Measurements from ENCODE around the gene IFI27. TPM values are rescaled to one million over a fixed set of nuclear protein-coding genes. Genes with fewer than 3 reads are reported as not detected.

The IFI27 gene
- total RNA-seq, 4 donors from 2014 or later, result 39.5 to 958 (median 291) TPM

DNA sequence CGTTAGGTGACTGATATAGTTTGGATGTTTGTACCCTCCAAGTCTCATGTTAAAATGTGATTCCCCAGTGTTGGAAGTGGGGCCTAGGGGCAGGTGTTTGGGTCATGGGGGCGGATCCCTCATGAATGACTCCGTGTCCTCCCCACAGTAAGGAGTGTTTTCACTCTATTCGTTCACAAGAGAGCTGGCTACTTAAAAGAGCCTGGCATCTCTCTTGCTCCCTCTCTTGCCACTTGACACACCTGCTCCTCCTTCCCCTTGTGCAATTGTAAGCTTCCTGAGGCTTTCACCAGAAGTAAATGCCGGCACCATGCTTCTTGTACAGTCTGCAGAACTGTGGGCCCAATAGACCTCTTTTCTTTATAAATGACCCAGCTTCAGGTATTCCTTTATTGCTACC, 16.3 kb downstream of the IFI27 start:
- no peak for DNase-seq

DNA sequence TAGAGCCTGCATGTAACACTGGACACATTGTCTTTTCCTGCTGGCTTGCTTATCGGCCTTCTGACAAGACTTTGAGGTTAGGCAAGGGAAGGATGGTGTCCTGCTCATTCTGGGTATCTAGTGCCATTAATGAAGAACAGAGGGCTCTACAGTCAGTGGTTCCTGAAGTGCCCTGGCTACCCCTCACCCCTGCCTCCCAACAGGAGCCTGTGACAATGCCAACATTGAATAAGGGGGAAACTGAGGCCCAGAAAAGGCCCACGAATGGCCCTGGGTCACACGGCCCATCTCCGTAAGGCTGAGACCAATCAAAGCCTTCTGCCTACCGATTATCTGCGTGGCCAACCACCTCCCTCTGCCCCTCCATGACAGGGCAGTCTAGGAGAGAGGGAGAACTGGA, 16.8 kb downstream of the IFI27 start:
- WGBS, 2 donors, result 92% methylated on average over 5 to 6 of the region's 6 CpGs
- Histone ChIP-seq H3K27ac (no peak overlapping the region), H3K27me3 (no peaks in the 10 kb centered on the region), H3K36me3 (peaks cover 0 to 10% (median 0%) of the 10 kb centered on the region in 3 donors), H3K4me3 (no peak overlapping the region), H3K9me3 (no peaks in the 10 kb centered on the region), H3K4me1 (peaks cover 11 to 26% (median 17%) of the 10 kb centered on the region in 3 donors)
- intact Hi-C loops (cut with DNase I), result no loop called here
- no peak for DNase-seq
- TF ChIP-seq, protein P1, sequence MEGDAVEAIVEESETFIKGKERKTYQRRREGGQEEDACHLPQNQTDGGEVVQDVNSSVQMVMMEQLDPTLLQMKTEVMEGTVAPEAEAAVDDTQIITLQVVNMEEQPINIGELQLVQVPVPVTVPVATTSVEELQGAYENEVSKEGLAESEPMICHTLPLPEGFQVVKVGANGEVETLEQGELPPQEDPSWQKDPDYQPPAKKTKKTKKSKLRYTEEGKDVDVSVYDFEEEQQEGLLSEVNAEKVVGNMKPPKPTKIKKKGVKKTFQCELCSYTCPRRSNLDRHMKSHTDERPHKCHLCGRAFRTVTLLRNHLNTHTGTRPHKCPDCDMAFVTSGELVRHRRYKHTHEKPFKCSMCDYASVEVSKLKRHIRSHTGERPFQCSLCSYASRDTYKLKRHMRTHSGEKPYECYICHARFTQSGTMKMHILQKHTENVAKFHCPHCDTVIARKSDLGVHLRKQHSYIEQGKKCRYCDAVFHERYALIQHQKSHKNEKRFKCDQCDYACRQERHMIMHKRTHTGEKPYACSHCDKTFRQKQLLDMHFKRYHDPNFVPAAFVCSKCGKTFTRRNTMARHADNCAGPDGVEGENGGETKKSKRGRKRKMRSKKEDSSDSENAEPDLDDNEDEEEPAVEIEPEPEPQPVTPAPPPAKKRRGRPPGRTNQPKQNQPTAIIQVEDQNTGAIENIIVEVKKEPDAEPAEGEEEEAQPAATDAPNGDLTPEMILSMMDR (IDR thresholded peaks at IDR 0.05), result no peak
- no peak for TF ChIP-seq POLR2A (IDR thresholded peaks at IDR 0.05)

More for the DNA sequence above, 16.3 kb downstream of the IFI27 start:
- TF ChIP-seq, protein P1 (IDR thresholded peaks at IDR 0.05), result no peak
- TF ChIP-seq POLR2A (IDR thresholded peaks at IDR 0.05), result no peak
- Histone ChIP-seq H3K4me3 (no peak overlapping the region), H3K4me1 (peaks cover 11 to 26% (median 17%) of the 10 kb centered on the region in 3 donors), H3K9me3 (no peaks in the 10 kb centered on the region), H3K27ac (no peak overlapping the region), H3K27me3 (no peaks in the 10 kb centered on the region), H3K36me3 (peaks cover 0 to 10% (median 0%) of the 10 kb centered on the region in 3 donors)
- intact Hi-C loops (cut with DNase I), result no loop called here
- WGBS, 2 donors, result 79 to 90% methylated on average over 5 of the region's 5 CpGs

DNA sequence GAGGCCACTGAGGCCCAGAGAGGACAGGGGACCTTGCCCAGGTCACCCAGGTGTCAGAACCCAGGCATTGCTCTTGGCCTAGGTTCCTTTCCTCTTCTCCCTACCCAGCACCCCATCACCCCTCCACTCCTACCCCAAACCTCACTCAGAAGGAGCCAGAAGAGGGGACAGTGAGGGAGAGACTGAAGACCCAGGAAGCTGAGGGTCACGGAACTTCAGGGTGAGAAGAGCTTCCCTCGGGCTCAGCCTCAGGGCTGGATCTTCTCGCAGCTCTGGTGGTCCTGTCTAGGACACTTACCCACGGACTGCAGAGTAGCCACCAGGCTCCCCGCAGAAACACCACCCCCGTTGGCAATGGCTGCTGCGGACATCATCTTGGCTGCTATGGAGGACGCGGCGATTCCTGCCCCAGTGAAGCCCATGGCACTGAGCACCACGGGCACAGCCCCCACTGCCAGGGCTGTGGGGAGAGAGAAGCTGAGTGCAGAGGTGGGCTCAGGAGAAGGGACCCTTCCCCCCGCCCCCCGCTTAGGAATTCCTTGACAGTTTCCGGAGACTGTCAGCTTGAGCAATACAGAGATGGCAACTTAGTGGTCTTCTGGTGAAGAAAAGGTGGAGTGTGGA, 17.8 kb downstream of the IFI27 start:
- WGBS, 2 donors, result 73 to 95% methylated on average over 2 to 3 of the region's 14 CpGs
- no peaks in the 10 kb centered on the region for H3K27me3 ChIP-seq
- H3K27ac ChIP-seq, result peak overlapping the region in 2 of 4 donors; percentile 91
- peaks cover 11 to 26% (median 17%) of the 10 kb centered on the region in 3 donors for H3K4me1 ChIP-seq
- TF ChIP-seq POLR2A (IDR thresholded peaks at IDR 0.05), result no peak
- TF ChIP-seq, protein P1 (IDR thresholded peaks at IDR 0.05), result no peak
- H3K9me3 ChIP-seq, result no peaks in the 10 kb centered on the region
- no peak for DNase-seq
- H3K36me3 ChIP-seq, result peaks cover 0 to 10% (median 0%) of the 10 kb centered on the region in 3 donors
- peak overlapping the region in 1 of 4 donors; percentile 77 for H3K4me3 ChIP-seq
- intact Hi-C loops (cut with DNase I), result no loop called here

DNA sequence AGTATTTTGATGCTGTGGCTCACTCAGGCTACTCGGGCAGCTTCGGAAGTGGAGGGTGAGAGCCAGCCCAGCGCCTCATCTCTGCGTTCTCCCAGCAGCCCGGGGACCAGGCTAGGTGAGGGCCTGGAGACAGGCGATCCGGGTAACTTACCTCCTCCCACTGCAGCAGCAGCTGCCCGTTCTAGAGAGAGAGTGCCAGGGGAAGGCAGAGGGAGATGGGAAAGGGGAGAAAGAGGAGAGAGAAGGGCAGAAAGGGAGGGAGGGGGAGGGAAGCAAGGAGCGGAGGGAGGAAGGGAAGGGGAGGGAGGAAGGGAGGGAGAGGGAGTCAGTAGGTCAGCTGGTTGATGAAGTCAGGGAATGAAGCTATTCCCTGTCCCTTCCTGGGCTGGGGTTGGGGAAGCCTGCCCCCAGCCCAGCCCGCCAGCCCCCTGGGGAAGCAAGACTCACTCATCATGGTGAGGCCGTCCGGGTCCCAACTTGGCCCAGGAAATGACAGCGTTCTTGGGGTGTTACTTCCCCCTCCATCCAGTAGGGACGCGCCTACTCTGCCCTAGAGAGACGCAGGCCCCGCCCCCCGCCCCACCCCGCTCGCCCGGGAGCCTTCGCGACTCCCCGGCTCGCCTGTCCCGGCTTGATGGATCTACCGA, 18.7 kb downstream of the IFI27 start, which contains the start of gene IFI27L2:
Gene IFI27L2 (minus strand): TSS at position 494 of the 647 bp plus-strand sequence. CDS start 40 bp downstream, at position 454.
- intact Hi-C loops (cut with DNase I), result no loop called here
- H3K4me3 ChIP-seq, result peak within 1 kb of the TSS; percentile 52 to 77 (median 60)
- H3K4me1 ChIP-seq, result peaks cover 11 to 26% (median 17%) of the 10 kb centered on the region in 3 donors
- H3K27me3 ChIP-seq, result no peaks in the 10 kb centered on the region
- TF ChIP-seq, protein P1 (IDR thresholded peaks at IDR 0.05), result peak; percentile 26 to 54 (median 32)
- TF ChIP-seq POLR2A (IDR thresholded peaks at IDR 0.05), result peak in 1 of 4 donors; percentile 42
- DNase-seq, result no peak
- 0 to 6% methylated on average over 9 to 11 of the region's 27 CpGs for WGBS, 2 donors
- peaks cover 0 to 10% (median 0%) of the 10 kb centered on the region in 3 donors for H3K36me3 ChIP-seq
- peak within 1 kb of the TSS; percentile 78 to 91 (median 89) for H3K27ac ChIP-seq
- no peaks in the 10 kb centered on the region for H3K9me3 ChIP-seq
